Measurements from ENCODE around the gene MICB.
"Not testable (repeated sequence)": the region's sequence is repeated elsewhere in the genome, so short reads cannot be mapped to it uniquely, and the experiment has no call there.

Gene MICB

GRCh38 chr6:31476515-31477139 lies 21.3 kb upstream of the MICB start:
- no peak for DNase-seq

GRCh38 chr6:31477521-31477920 lies 20.4 kb upstream of the MICB start:
- no peak for DNase-seq

- DNase-seq = no peak
Observed at GRCh38 chr6:31478186-31478950, 19.6 kb upstream of the MICB start.

GRCh38 chr6:31479151-31479932 lies 18.6 kb upstream of the MICB start:
- DNase-seq = no peak

- DNase-seq = no peak
Observed at GRCh38 chr6:31479933-31480535, 17.9 kb upstream of the MICB start.

GRCh38 chr6:31480574-31480973 lies 17.4 kb upstream of the MICB start:
- no peak for DNase-seq

- DNase-seq = no peak
Observed at GRCh38 chr6:31483392-31483791, 14.6 kb upstream of the MICB start.

- no peak for DNase-seq
Observed at GRCh38 chr6:31485055-31485454, 12.9 kb upstream of the MICB start.

GRCh38 chr6:31486065-31486837 lies 11.7 kb upstream of the MICB start:
- not testable (repeated sequence) for DNase-seq

GRCh38 chr6:31487674-31488073 lies 10.3 kb upstream of the MICB start:
- not testable (repeated sequence) for DNase-seq

- DNase-seq = no peak
Observed at GRCh38 chr6:31489086-31489485, 8.9 kb upstream of the MICB start.

GRCh38 chr6:31490115-31490873 lies 7.7 kb upstream of the MICB start:
- no peak for DNase-seq

GRCh38 chr6:31493550-31493874 lies 4.4 kb upstream of the MICB start:
- not testable (repeated sequence) for DNase-seq

GRCh38 chr6:31493875-31494694 lies 3.9 kb upstream of the MICB start:
- DNase-seq = peak; percentile 76

- no peak for DNase-seq
Observed at GRCh38 chr6:31495580-31495979, 2.4 kb upstream of the MICB start.

GRCh38 chr6:31496826-31497225 lies 1.1 kb upstream of the MICB start:
- peak; percentile 32 for DNase-seq

GRCh38 chr6:31498748-31499147 lies 803 bp downstream of the MICB start:
- no peak for DNase-seq

GRCh38 chr6:31499648-31500047 lies 1.7 kb downstream of the MICB start:
- not testable (repeated sequence) for DNase-seq

- no peak for DNase-seq
Observed at GRCh38 chr6:31502586-31502985, 4.6 kb downstream of the MICB start.

GRCh38 chr6:31509036-31509435 lies 11.1 kb downstream of the MICB start:
- DNase-seq = not testable (repeated sequence)

GRCh38 chr6:31510007-31510406 lies 12.1 kb downstream of the MICB start:
- no peak for DNase-seq
